GM12878 (cell line): Measurements from ENCODE around the gene PAX4. TPM values are rescaled to one million over a fixed set of nuclear protein-coding genes. Genes with fewer than 3 reads are reported as not detected.
A peak's percentile ranks its signal among the peaks of the same experiment; 100 is the strongest.

Experiments
- CHD1 ChIP-seq: IDR thresholded peaks from 2 replicates; pipeline ENCODE4 v1.6.1; 2012; ENCODE audit warnings: low read depth, low read length, improper control_type of control experiment
- CREB1 ChIP-seq: IDR thresholded peaks from 2 replicates; pipeline ENCODE4 v1.6.1; 2012; ENCODE audit warnings: low read depth, mild to moderate bottlenecking, inconsistent platforms
- EED ChIP-seq: sonication (generic); IDR thresholded peaks from 2 replicates; pipeline ENCODE4 v1.6.1; 2016; ENCODE audit warnings: antibody characterized with exemption, low read depth
- FOXK2 ChIP-seq: fragments of 450-650 bp; IDR thresholded peaks from 2 replicates; pipeline ENCODE4 v1.6.1; 2017; ENCODE audit warnings: mild to moderate bottlenecking, moderate library complexity
- GABPA ChIP-seq: IDR thresholded peaks from 2 replicates; pipeline ENCODE4 v1.6.1; 2014; ENCODE audit warnings: antibody characterized with exemption, low read depth, mild to moderate bottlenecking, inconsistent platforms
- IKZF1 ChIP-seq: fragments of 450-650 bp; conservative IDR thresholded peaks from 2 replicates; pipeline ENCODE4 v1.6.1; 2017; ENCODE audit warnings: antibody characterized with exemption, mild to moderate bottlenecking
- IKZF2 ChIP-seq, 2 experiments: fragments of 450-650 bp; IDR thresholded peaks; 2 replicates each; pipeline ENCODE4 v1.6.1; 2017; ENCODE audit warnings: mild to moderate bottlenecking in 2 of 2, moderate library complexity in 2 of 2
- KAT2A ChIP-seq: conservative IDR thresholded peaks from 2 replicates; pipeline ENCODE4 v1.6.1; 2011; ENCODE audit warnings: low read depth, low read length; ENCODE audit not compliant: control insufficient read depth
- KDM1A ChIP-seq: fragments of 200-600 bp; sonication (generic); IDR thresholded peaks from 2 replicates; pipeline ENCODE4 v1.6.1; 2016; ENCODE audit warnings: borderline replicate concordance
- NBN ChIP-seq: fragments of 450-650 bp; IDR thresholded peaks from 2 replicates; pipeline ENCODE4 v1.6.1; 2016
- NFIC ChIP-seq: IDR thresholded peaks from 2 replicates; pipeline ENCODE4 v1.6.1; 2012; ENCODE audit warnings: low read depth, mild to moderate bottlenecking, inconsistent platforms, low read length, moderate library complexity
- NFYA ChIP-seq: IDR thresholded peaks from 2 replicates; pipeline ENCODE4 v1.6.1; 2011; ENCODE audit warnings: low read depth, mild to moderate bottlenecking, low read length, improper control_type of control experiment, borderline replicate concordance
- NRF1 ChIP-seq: conservative IDR thresholded peaks from 2 replicates; pipeline ENCODE4 v1.6.1; 2011; ENCODE audit warnings: mild to moderate bottlenecking, low read depth, low read length, improper control_type of control experiment
- PAX5 ChIP-seq: IDR thresholded peaks from 2 replicates; pipeline ENCODE4 v1.6.1; 2011; ENCODE audit warnings: low read depth, low read length, borderline replicate concordance
- POLR2A ChIP-seq: IDR thresholded peaks from 2 replicates; pipeline ENCODE4 v1.6.1; 2011; ENCODE audit warnings: low read depth, mild to moderate bottlenecking, low read length
- RAD51 ChIP-seq: fragments of 450-650 bp; IDR thresholded peaks from 2 replicates; pipeline ENCODE4 v1.6.1; 2016; ENCODE audit warnings: moderate library complexity, mild to moderate bottlenecking, inconsistent platforms
- RCOR1 ChIP-seq: conservative IDR thresholded peaks from 2 replicates; pipeline ENCODE4 v1.6.1; 2012; ENCODE audit warnings: low read depth, low read length, improper control_type of control experiment
- RELA ChIP-seq: fragments of 450-650 bp; IDR thresholded peaks from 2 replicates; pipeline ENCODE4 v1.8.0; 2014; ENCODE audit warnings: borderline replicate concordance; ENCODE audit not compliant: partially characterized antibody
- RFX5 ChIP-seq: IDR thresholded peaks from 2 replicates; pipeline ENCODE4 v1.6.1; 2011; ENCODE audit warnings: low read depth, low read length, improper control_type of control experiment
- SIX5 ChIP-seq: IDR thresholded peaks from 2 replicates; pipeline ENCODE4 v1.6.1; 2011; ENCODE audit warnings: mild to moderate bottlenecking, low read depth, low read length, moderate library complexity; ENCODE audit not compliant: severe bottlenecking
- SMARCA5 ChIP-seq: fragments of 450-650 bp; IDR thresholded peaks from 2 replicates; pipeline ENCODE4 v1.6.1; 2017; ENCODE audit warnings: mild to moderate bottlenecking
- SREBF2 ChIP-seq: IDR thresholded peaks from 2 replicates; pipeline ENCODE4 v1.6.1; 2012; ENCODE audit warnings: mild to moderate bottlenecking, low read length
- SUPT20H ChIP-seq: IDR thresholded peaks from 2 replicates; pipeline ENCODE4 v1.6.1; 2011; ENCODE audit warnings: low read depth, mild to moderate bottlenecking, low read length, moderate library complexity, borderline replicate concordance; ENCODE audit not compliant: control insufficient read depth
- TARDBP ChIP-seq: IDR thresholded peaks from 2 replicates; pipeline ENCODE4 v1.6.1; 2016; ENCODE audit warnings: borderline replicate concordance
- TCF7 ChIP-seq: IDR thresholded peaks from 2 replicates; pipeline ENCODE4 v1.6.1; 2014; ENCODE audit warnings: antibody characterized with exemption, borderline replicate concordance
- YY1 ChIP-seq: IDR thresholded peaks from 2 replicates; pipeline ENCODE4 v1.6.1; 2011; ENCODE audit warnings: low read depth, mild to moderate bottlenecking, low read length
- ZNF207 ChIP-seq: fragments of 450-650 bp; IDR thresholded peaks from 2 replicates; pipeline ENCODE4 v1.6.1; 2014; ENCODE audit warnings: antibody characterized with exemption, mild to moderate bottlenecking, borderline replicate concordance
- ZSCAN29 ChIP-seq: fragments of 450-650 bp; IDR thresholded peaks from 2 replicates; pipeline ENCODE4 v1.6.1; 2017; ENCODE audit warnings: mild to moderate bottlenecking, moderate library complexity
- ZZZ3 ChIP-seq: IDR thresholded peaks from 2 replicates; pipeline ENCODE4 v1.6.1; 2011; ENCODE audit warnings: low read depth; ENCODE audit not compliant: control insufficient read depth, insufficient read length
- polyA plus RNA-seq, 11 experiments: library from polyadenylated mRNA; depleted of rRNA in 4 of 11; unstranded in 6 of 11; stranded (reverse) in 5 of 11; fragments of >200 nt; fragmentation: Nextera tagmentation in 4 of 11; fragmentation: Illumina TruSeq in 1 of 11; extraction: Ambion mirVana in 4 of 11; extraction: Trizol in 1 of 11; gene quantifications; 1 replicate in 1 of 11; 2 replicates in 10 of 11; pipeline versions ENCODE4 v1.2.1 to v1.2.3, GENCODE V29; 2011 to 2016; ENCODE audit warnings: inconsistent platforms in 2 of 11, missing spikeins in 2 of 11, low read depth in 1 of 11
- total RNA-seq, 4 experiments: library from RNA; depleted of rRNA in 3 of 4; stranded (reverse); fragments of >200 nt in 3 of 4; fragmentation: Illumina TruSeq in 1 of 4; extraction: Trizol in 1 of 4; gene quantifications; 2 replicates each; pipeline versions ENCODE4 v1.2.1 to v1.2.3, GENCODE V29; 2013 to 2021
- TF ChIP-seq, protein P1 (sequence below): IDR thresholded peaks from 2 replicates; pipeline ENCODE4 v1.6.1; 2012; ENCODE audit warnings: mild to moderate bottlenecking, low read depth, low read length
- TF ChIP-seq, protein P2 (sequence below): IDR thresholded peaks from 2 replicates; pipeline ENCODE4 v1.6.1; 2012; ENCODE audit warnings: low read depth, low read length, improper control_type of control experiment

PAX4 gene
- total and polyA plus RNA-seq, 10 of the 15 experiments (the other 5 are each of a cell fraction or from before 2014, with no cell fraction given) = 0.27 TPM; not detected in 9

DNA sequence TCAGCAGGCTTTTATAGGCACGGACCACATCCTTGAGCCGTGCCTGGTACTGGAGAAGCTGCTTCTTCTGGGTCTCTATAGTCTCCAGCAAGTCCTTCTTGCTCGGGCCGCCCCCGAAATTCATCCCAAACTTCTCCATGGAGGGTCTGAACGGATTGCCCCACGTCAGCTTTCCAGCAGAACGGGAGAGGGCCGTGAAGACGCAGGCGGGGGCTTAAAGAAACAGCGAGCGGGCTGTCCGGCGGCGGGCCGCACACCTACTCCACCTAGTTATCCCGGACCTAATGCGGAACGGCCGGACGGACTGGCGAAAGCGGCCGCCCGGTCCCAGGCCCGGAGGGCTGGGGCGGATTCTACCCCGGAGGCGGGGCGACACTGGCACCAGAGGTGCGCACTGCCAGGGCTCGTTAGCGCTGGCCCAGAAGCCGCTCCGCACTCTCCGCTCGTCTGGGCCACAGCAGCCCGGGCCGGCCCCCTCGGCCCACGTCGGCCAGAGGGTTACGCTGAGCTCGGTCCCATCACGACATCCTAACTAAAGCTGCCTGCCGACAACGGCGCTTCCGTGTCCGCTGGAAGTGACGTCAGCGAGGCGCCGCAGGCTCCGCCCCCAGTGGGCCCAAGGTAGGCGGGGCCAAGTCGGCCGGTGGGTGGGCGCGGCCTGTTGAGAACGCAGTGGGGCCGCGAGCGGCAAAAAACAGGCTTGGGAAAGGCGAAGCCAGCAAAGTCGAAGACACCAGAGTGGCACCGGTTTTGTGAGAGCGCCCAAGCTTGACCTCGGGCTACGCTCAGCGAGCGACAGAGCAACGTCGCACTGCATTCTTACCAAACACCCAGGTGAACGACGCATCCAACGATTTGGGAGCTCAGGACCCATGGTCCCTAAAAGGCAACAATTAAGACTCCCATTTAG, 32.6 kb downstream of the PAX4 start, which contains the start of gene GCC1 (continued):
- TF ChIP-seq, protein P1, sequence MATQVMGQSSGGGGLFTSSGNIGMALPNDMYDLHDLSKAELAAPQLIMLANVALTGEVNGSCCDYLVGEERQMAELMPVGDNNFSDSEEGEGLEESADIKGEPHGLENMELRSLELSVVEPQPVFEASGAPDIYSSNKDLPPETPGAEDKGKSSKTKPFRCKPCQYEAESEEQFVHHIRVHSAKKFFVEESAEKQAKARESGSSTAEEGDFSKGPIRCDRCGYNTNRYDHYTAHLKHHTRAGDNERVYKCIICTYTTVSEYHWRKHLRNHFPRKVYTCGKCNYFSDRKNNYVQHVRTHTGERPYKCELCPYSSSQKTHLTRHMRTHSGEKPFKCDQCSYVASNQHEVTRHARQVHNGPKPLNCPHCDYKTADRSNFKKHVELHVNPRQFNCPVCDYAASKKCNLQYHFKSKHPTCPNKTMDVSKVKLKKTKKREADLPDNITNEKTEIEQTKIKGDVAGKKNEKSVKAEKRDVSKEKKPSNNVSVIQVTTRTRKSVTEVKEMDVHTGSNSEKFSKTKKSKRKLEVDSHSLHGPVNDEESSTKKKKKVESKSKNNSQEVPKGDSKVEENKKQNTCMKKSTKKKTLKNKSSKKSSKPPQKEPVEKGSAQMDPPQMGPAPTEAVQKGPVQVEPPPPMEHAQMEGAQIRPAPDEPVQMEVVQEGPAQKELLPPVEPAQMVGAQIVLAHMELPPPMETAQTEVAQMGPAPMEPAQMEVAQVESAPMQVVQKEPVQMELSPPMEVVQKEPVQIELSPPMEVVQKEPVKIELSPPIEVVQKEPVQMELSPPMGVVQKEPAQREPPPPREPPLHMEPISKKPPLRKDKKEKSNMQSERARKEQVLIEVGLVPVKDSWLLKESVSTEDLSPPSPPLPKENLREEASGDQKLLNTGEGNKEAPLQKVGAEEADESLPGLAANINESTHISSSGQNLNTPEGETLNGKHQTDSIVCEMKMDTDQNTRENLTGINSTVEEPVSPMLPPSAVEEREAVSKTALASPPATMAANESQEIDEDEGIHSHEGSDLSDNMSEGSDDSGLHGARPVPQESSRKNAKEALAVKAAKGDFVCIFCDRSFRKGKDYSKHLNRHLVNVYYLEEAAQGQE = no peak
- TF ChIP-seq SUPT20H (no peak), KAT2A (no peak), POLR2A (peak; percentile 95), KDM1A (no peak), NFYA (no peak), FOXK2 (no peak), RELA (no peak), SIX5 (no peak), IKZF1 (peak; percentile 72), CREB1 (peak; percentile 96), IKZF2 (IDR thresholded peaks at IDR 0.05) (no peak), RAD51 (no peak), YY1 (no peak), NFIC (no peak), RCOR1 (0 out of 2 replicates have a peak, but pooled peaks have one; percentile 48), NBN (peak; percentile 76), GABPA (peak; percentile 88), ZSCAN29 (0 out of 2 replicates have a peak, but pooled peaks have one; percentile 56), TARDBP (no peak), TCF7 (no peak), NRF1 (no peak), RFX5 (0 out of 2 replicates have a peak, but pooled peaks have one; percentile 45), CHD1 (no peak), SMARCA5 (no peak), SREBF2 (no peak), ZZZ3 (no peak), ZNF207 (no peak), PAX5 (no peak), EED (no peak)
- TF ChIP-seq, protein P2, sequence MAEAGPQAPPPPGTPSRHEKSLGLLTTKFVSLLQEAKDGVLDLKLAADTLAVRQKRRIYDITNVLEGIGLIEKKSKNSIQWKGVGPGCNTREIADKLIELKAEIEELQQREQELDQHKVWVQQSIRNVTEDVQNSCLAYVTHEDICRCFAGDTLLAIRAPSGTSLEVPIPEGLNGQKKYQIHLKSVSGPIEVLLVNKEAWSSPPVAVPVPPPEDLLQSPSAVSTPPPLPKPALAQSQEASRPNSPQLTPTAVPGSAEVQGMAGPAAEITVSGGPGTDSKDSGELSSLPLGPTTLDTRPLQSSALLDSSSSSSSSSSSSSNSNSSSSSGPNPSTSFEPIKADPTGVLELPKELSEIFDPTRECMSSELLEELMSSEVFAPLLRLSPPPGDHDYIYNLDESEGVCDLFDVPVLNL = no peak
